H1 (cell line): ENCODE measurements around the gene LIMA1. TPM values are rescaled to one million over a fixed set of nuclear protein-coding genes. Genes with fewer than 3 reads are reported as not detected.
A peak's percentile ranks its signal among the peaks of the same experiment; 100 is the strongest.

Experiments used
- CTCF ChIA-PET: fragments of 300-600 bp; sonication (Branson Sonifier 250); formaldehyde crosslinking; loops from one replicate; lab custom pipeline; 2021; ENCODE audit not compliant: partially characterized antibody; lab: Charles Lee
- POLR2A ChIA-PET: fragments of 300-600 bp; sonication (Branson Sonifier 250); formaldehyde crosslinking; loops from one replicate; lab custom pipeline; 2021; ENCODE audit warnings: inconsistent platforms; ENCODE audit not compliant: partially characterized antibody; lab: Charles Lee
- DNase-seq, 2 experiments: peaks; one replicate each; pipeline versions ENCODE4 v3.0.0 to v3.0.0-alpha.2; 2010 to 2022; ENCODE audit warnings: low spot score in 2 of 2, low read depth in 1 of 2, mixed read lengths in 1 of 2
- FAIRE-seq: peaks from 2 replicates; lab custom pipeline; 2011; peaks lifted over from hg19 to GRCh38; lab: Jason Lieb, UNC
- H2AFZ ChIP-seq: 2 replicates; pipeline ENCODE4 v1.8.1; 2012; ENCODE audit warnings: low read length, inconsistent platforms
- H2AK5ac ChIP-seq: 2 replicates; pipeline ENCODE4 v1.6.1; 2013; ENCODE audit warnings: low read depth, low read length
- H2BK120ac ChIP-seq: replicated peaks from 2 replicates; pipeline ENCODE3; 2013; ENCODE audit warnings: low read depth, low read length, inconsistent platforms
- H2BK12ac ChIP-seq: 2 replicates; pipeline ENCODE4 v1.6.1; 2013; ENCODE audit warnings: low read depth, low read length
- H2BK15ac ChIP-seq: 2 replicates; pipeline ENCODE4 v1.6.1; 2013; ENCODE audit warnings: low read length
- H2BK20ac ChIP-seq: 2 replicates; pipeline ENCODE4 v1.6.1; 2013; ENCODE audit warnings: low read length
- H2BK5ac ChIP-seq: 2 replicates; pipeline ENCODE4 v1.6.1; 2013; ENCODE audit warnings: low read depth, low read length
- H3K14ac ChIP-seq: 2 replicates; pipeline ENCODE4 v1.6.1; 2013; ENCODE audit warnings: inconsistent platforms; ENCODE audit not compliant: insufficient read length
- H3K18ac ChIP-seq: 2 replicates; pipeline ENCODE4 v1.6.1; 2013; ENCODE audit warnings: low read length; ENCODE audit errors: extremely low read depth
- H3K23ac ChIP-seq: 2 replicates; pipeline ENCODE4 v1.6.1; 2013; ENCODE audit warnings: inconsistent platforms; ENCODE audit not compliant: insufficient read length
- H3K23me2 ChIP-seq: 2 replicates; pipeline ENCODE4 v1.6.1; 2013; ENCODE audit warnings: low read depth, low read length
- H3K27ac ChIP-seq: 2 replicates; pipeline ENCODE4 v1.6.1; 2011; ENCODE audit warnings: low read depth, low read length, inconsistent platforms
- H3K27me3 ChIP-seq, 4 experiments: replicated peaks in 1 of 4; 1 replicate in 1 of 4; 2 replicates in 3 of 4; pipeline versions ENCODE4 v1.6.1 to v1.8.1; 2011 to 2013; ENCODE audit warnings: low read length in 3 of 4, mild to moderate bottlenecking in 3 of 4, inconsistent platforms in 2 of 4, mixed read lengths in 2 of 4, moderate library complexity in 1 of 4; ENCODE audit not compliant: control insufficient read depth in 3 of 4, insufficient read depth in 3 of 4; ENCODE audit errors: extremely low read depth in 1 of 4
- H3K36me3 ChIP-seq, 4 experiments: 2 replicates each; pipeline versions ENCODE4 v1.6.1 to v1.8.1; 2011 to 2013; ENCODE audit warnings: mild to moderate bottlenecking in 4 of 4, low read length in 3 of 4, moderate library complexity in 2 of 4, control low read depth in 1 of 4, inconsistent platforms in 1 of 4; ENCODE audit not compliant: insufficient read depth in 4 of 4, control insufficient read depth in 2 of 4
- H3K4ac ChIP-seq: replicated peaks from 2 replicates; pipeline ENCODE3; 2013; ENCODE audit warnings: low read length, low read depth, mixed read lengths, inconsistent platforms; ENCODE audit not compliant: insufficient read length
- H3K4me1 ChIP-seq, 4 experiments: replicated peaks in 1 of 4; 1 replicate in 1 of 4; 2 replicates in 3 of 4; pipeline versions ENCODE4 v1.6.1 to v1.8.1; 2011 to 2013; ENCODE audit warnings: low read length in 3 of 4, inconsistent platforms in 2 of 4, mixed read lengths in 1 of 4; ENCODE audit not compliant: insufficient read depth in 4 of 4, control insufficient read depth in 3 of 4
- H3K4me2 ChIP-seq, 2 experiments: 2 replicates each; pipeline versions ENCODE4 v1.6.1 to v1.8.1; 2011 to 2013; ENCODE audit warnings: low read depth in 2 of 2, low read length in 2 of 2, control low read depth in 1 of 2, inconsistent platforms in 1 of 2, mild to moderate bottlenecking in 1 of 2; ENCODE audit not compliant: insufficient read depth in 1 of 2
- H3K4me3 ChIP-seq, 4 experiments: fragments of 200-600, 300-600 bp in 1 of 4; sonication (generic), shearing (Covaris generic), sonication (Bioruptor Twin) in 1 of 4; 2 replicates each; pipeline versions ENCODE4 v1.5.1 to v1.8.1; 2011 to 2016; ENCODE audit warnings: low read length in 4 of 4, low read depth in 3 of 4, control low read depth in 2 of 4, inconsistent platforms in 2 of 4, mild to moderate bottlenecking in 2 of 4, mixed read lengths in 1 of 4, moderate library complexity in 1 of 4; ENCODE audit not compliant: insufficient read depth in 2 of 4; ENCODE audit errors: extremely low read depth in 1 of 4
- H3K56ac ChIP-seq: replicated peaks from 2 replicates; pipeline ENCODE3; 2013; ENCODE audit warnings: low read depth, mild to moderate bottlenecking, mixed read lengths, low read length, inconsistent platforms; ENCODE audit not compliant: insufficient read length
- H3K79me1 ChIP-seq: 2 replicates; pipeline ENCODE4 v1.6.1; 2013; ENCODE audit warnings: low read depth, low read length, control low read depth
- H3K79me2 ChIP-seq, 2 experiments: 2 replicates each; pipeline versions ENCODE4 v1.6.1 to v1.8.1; 2012 to 2013; ENCODE audit warnings: low read length in 2 of 2, mild to moderate bottlenecking in 2 of 2, inconsistent platforms in 1 of 2; ENCODE audit not compliant: insufficient read depth in 2 of 2, control insufficient read depth in 1 of 2
- H3K9ac ChIP-seq, 4 experiments: replicated peaks in 1 of 4; 1 replicate in 1 of 4; 2 replicates in 3 of 4; pipeline versions ENCODE4 v1.6.1 to v1.8.1; 2011 to 2013; ENCODE audit warnings: low read depth in 3 of 4, low read length in 3 of 4, control low read depth in 2 of 4, mild to moderate bottlenecking in 2 of 4, moderate library complexity in 2 of 4, inconsistent platforms in 1 of 4; ENCODE audit errors: extremely low read depth in 1 of 4
- H3K9me3 ChIP-seq, 2 experiments: 2 replicates each; pipeline versions ENCODE4 v1.6.1 to v1.8.1; 2012 to 2013; ENCODE audit warnings: mild to moderate bottlenecking in 2 of 2, moderate library complexity in 2 of 2, control low read depth in 1 of 2, inconsistent platforms in 1 of 2, low read depth in 1 of 2, low read length in 1 of 2, mixed read lengths in 1 of 2; ENCODE audit not compliant: insufficient read depth in 2 of 2
- H4K20me1 ChIP-seq, 2 experiments: replicated peaks in 1 of 2; 2 replicates each; pipeline versions ENCODE3 to v1.8.1; 2011 to 2013; ENCODE audit warnings: inconsistent platforms in 2 of 2, low read length in 2 of 2, mild to moderate bottlenecking in 1 of 2; ENCODE audit not compliant: insufficient read depth in 2 of 2, control insufficient read depth in 1 of 2
- H4K5ac ChIP-seq: 2 replicates; pipeline ENCODE4 v1.6.1; 2013; ENCODE audit warnings: low read length, low read depth, mixed read lengths, inconsistent platforms; ENCODE audit not compliant: insufficient read length
- H4K8ac ChIP-seq: 2 replicates; pipeline ENCODE4 v1.8.0; 2013; ENCODE audit warnings: mild to moderate bottlenecking, moderate library complexity, low read length, inconsistent platforms; ENCODE audit not compliant: insufficient read depth; ENCODE audit errors: extremely low read depth
- H4K91ac ChIP-seq: replicated peaks from 2 replicates; pipeline ENCODE3; 2013; ENCODE audit warnings: low read length, mixed read lengths, inconsistent platforms; ENCODE audit not compliant: insufficient read length
- BRCA1 ChIP-seq: IDR thresholded peaks from 2 replicates; pipeline ENCODE4 v1.6.1; 2012; ENCODE audit warnings: low read depth, low read length, improper control_type of control experiment
- CBX5 ChIP-seq: fragments of 300-800, 300-1000 bp; sonication (generic); IDR thresholded peaks from 2 replicates; pipeline ENCODE4 v1.7.1; 2016; ENCODE audit warnings: antibody characterized with exemption, low read length, low read depth
- CTBP2 ChIP-seq: IDR thresholded peaks from 2 replicates; pipeline ENCODE4 v1.7.0; 2011; ENCODE audit warnings: borderline replicate concordance, mild to moderate bottlenecking, moderate library complexity, mixed read lengths, low read length; ENCODE audit not compliant: insufficient read depth, insufficient read length
- KDM1A ChIP-seq: fragments of 200-600, 300-600 bp; sonication (generic); IDR thresholded peaks from 2 replicates; pipeline ENCODE4 v1.7.1; 2016; ENCODE audit warnings: mild to moderate bottlenecking, low read length, borderline replicate concordance
- RAD21 ChIP-seq, 2 experiments: IDR thresholded peaks in 1 of 2; conservative IDR thresholded peaks in 1 of 2; 2 replicates each; pipeline ENCODE4 v1.6.1; 2011; ENCODE audit warnings: low read depth in 2 of 2, low read length in 2 of 2, improper control_type of control experiment in 1 of 2, inconsistent platforms in 1 of 2, mild to moderate bottlenecking in 1 of 2, moderate library complexity in 1 of 2
- RBBP5 ChIP-seq: IDR thresholded peaks from 2 replicates; pipeline ENCODE4 v1.7.1; 2012; ENCODE audit warnings: low read depth, mild to moderate bottlenecking, inconsistent platforms, low read length, moderate library complexity, borderline replicate concordance
- SP1 ChIP-seq: IDR thresholded peaks from 2 replicates; pipeline ENCODE4 v1.6.1; 2011; ENCODE audit warnings: low read depth, low read length
- WGBS, 2 experiments: shearing (Covaris generic) in 1 of 2; methylation state at CpG; one replicate each; pipeline versions ENCODE4 v1.1.6 to v1.1.7; 2013 to 2015; ENCODE audit warnings: low lambda C conversion rate in 2 of 2, mixed read lengths in 2 of 2, inconsistent platforms in 1 of 2, low coverage in 1 of 2, missing lambda C conversion rate in 1 of 2; ENCODE audit not compliant: insufficient replicate concordance in 2 of 2, insufficient coverage in 1 of 2, insufficient read length in 1 of 2; ENCODE audit errors: extremely low coverage in 1 of 2, missing lambda C conversion rate in 1 of 2; 5-methylcytosine and 5-hydroxymethylcytosine counted together
- long read RNA-seq, 2 experiments: library from RNA in 1 of 2; library from capped mRNA in 1 of 2; stranded (forward); transcript quantifications; one replicate each; pipeline ENCODE4 v2.0.0, GENCODE V29; 2021; ENCODE audit warnings: inconsistent platforms in 1 of 2
- polyA minus RNA-seq, 3 experiments: library from RNA; depleted of rRNA, polyadenylated mRNA; stranded (reverse); fragments of >200 nt; gene quantifications; 1 replicate in 2 of 3; 2 replicates in 1 of 3; pipeline ENCODE4 v1.2.3, GENCODE V29; 2011
- polyA plus RNA-seq, 7 experiments: library from polyadenylated mRNA; depleted of rRNA in 3 of 7; stranded (reverse) in 5 of 7; unstranded in 2 of 7; fragments of >200 nt in 5 of 7; fragments of 200-250 nt in 2 of 7; gene quantifications; 1 replicate in 5 of 7; 2 replicates in 1 of 7; 4 replicates in 1 of 7; pipeline versions ENCODE4 v1.2.1 to v1.2.3, GENCODE V29; 2011 to 2013; ENCODE audit warnings: missing spikeins in 2 of 7, mixed read lengths in 2 of 7
- total RNA-seq: library from RNA; stranded (reverse); fragmentation: NEBNext Ultra II Directional; extraction: Animal tissue kit (Norgen Biotek cat#: 25700); gene quantifications from 2 replicates; pipeline ENCODE4 v1.2.1, GENCODE V29; 2021

LIMA1 gene
- 43.3 and 47.6 TPM in 2 replicates for total RNA-seq
- polyA plus RNA-seq (2011; rRNA removed), result 8.5 and 12.7 TPM in 2 replicates
- polyA plus RNA-seq (2011; cell fraction: cytosol; rRNA removed), result 20.1 TPM
- polyA plus RNA-seq (2011; cell fraction: nucleus; rRNA removed), result 27.8 TPM
- polyA plus RNA-seq (2012, experiment 1 of 2), result 19.0 to 35.6 TPM (median 24.7 TPM) in 4 replicates
- 3.8 TPM for polyA plus RNA-seq (2012, experiment 2 of 2)
- 58.5 TPM for polyA plus RNA-seq (2013, experiment 1 of 2)
- polyA plus RNA-seq (2013, experiment 2 of 2), result 65.0 TPM
- polyA minus RNA-seq (2011; rRNA and poly(A)+ RNA removed), result 35.6 and 51.0 TPM in 2 replicates
- polyA minus RNA-seq (2011; cell fraction: cytosol; rRNA and poly(A)+ RNA removed), result 24.7 TPM
- polyA minus RNA-seq (2011; cell fraction: nucleus; rRNA and poly(A)+ RNA removed), result 44.9 TPM
- long read RNA-seq, experiment 1, transcript LIMA1-215 (8 exons, 3,254 nt), result major isoform, 5 of 46 reads
- long read RNA-seq, experiment 1, partial matches to known transcripts, result 0 of 46 reads
- long read RNA-seq, experiment 1, other reads (novel, unspliced or antisense), result 41 of 46 reads
- long read RNA-seq, experiment 2, transcript LIMA1-215 (8 exons, 3,254 nt), result major isoform, 10 of 37 reads
- long read RNA-seq, experiment 2, partial matches to known transcripts, result 2 of 37 reads
- long read RNA-seq, experiment 2, other reads (novel, unspliced or antisense), result 16 of 37 reads

DNA sequence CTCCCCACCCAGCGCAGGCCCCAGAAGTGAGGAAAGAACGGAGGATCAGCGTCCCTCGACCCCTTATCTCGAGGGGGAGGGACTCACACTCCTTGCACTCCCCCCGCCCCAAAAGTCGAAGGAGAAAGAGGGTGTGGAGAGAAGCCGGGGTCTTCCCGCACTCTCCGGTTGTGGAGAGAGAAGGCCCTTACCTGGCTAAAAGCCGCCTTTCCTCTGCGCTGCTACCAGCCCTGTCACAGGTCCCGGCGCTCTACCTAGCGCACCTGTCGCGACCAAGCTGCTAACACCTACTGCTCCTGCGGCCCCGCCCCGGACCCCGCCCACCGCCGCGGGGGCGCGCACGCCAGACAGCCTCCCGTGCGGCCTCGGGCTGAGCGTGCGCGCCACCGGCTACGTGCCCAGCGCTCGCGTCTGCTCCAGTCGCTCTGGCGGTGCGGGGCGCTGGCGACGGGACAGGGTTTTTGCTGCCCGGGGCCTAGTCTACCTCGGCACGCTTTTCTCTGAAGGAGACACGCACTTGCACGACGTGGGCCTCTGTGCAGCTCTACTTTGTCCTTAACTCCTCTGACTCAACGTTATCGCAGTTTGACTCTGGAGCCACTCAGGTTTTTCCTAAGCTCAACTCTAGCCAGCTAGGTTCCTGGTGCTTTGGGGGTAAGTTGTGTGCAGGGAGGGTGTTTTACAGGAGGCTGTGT, at the start of gene LIMA1:
LIMA1 (minus strand) TSS at position 292 of the 695 bp plus-strand sequence. CDS start 34,769 bp downstream, outside the sequence.
- Histone ChIP-seq H3K79me1 (no peaks in the 10 kb centered on the region), H4K5ac (peak within 1 kb of the TSS; percentile 49), H3K36me3 (no peaks in the 10 kb centered on the region), H2AFZ (peak within 1 kb of the TSS; percentile 98), H3K4me2 (peak within 1 kb of the TSS; percentile 79 to 98), H2BK15ac (no peak within 1 kb of the TSS), H2AK5ac (no peak within 1 kb of the TSS), H4K91ac (peak within 1 kb of the TSS; percentile 58), H3K4me1 (peaks cover 2 to 9% (median 6%) of the 10 kb centered on the region in 4 experiments; a peak in 5 of 7 replicates), H3K23ac (no peak within 1 kb of the TSS), H3K14ac (no peak within 1 kb of the TSS), H3K79me2 (no peaks in the 10 kb centered on the region), H4K20me1 (no peaks in the 10 kb centered on the region), H3K27ac (peak within 1 kb of the TSS; percentile 46; the same call in 1 of the 2 replicates), H3K23me2 (peaks cover 10% of the 10 kb centered on the region), H2BK12ac (no peak within 1 kb of the TSS), H2BK5ac (0 out of 2 replicates have a peak within 1 kb of the TSS, but pooled peaks have one; percentile 2), H2BK120ac (no peak within 1 kb of the TSS), H3K18ac (0 out of 2 replicates have a peak within 1 kb of the TSS, but pooled peaks have one; percentile 17), H4K8ac (no peak within 1 kb of the TSS), H3K9me3 (no peaks in the 10 kb centered on the region), H2BK20ac (no peak within 1 kb of the TSS), H3K27me3 (no peaks in the 10 kb centered on the region), H3K4me3 (peak within 1 kb of the TSS; percentile 50 to 80 (median 76)), H3K4ac (no peak within 1 kb of the TSS), H3K9ac (peak within 1 kb of the TSS in 3 of 4 experiments; percentile 2 to 81 (median 63); a peak in 4 of 7 replicates), H3K56ac (no peak within 1 kb of the TSS)
- FAIRE-seq, result no peak
- ChIA-PET POLR2A (interaction anchor here (0.6 to 2.7 kb wide), 17 partner anchors 9 to 480 kb away, joined by 3 to 12 read pairs (median 4); partner anchors contain the start of genes ATF1, CERS5 and SMARCD1), CTCF (interaction anchor here (0.6 to 1.9 kb wide), 15 partner anchors 10 to 1335 kb away, joined by 3 to 7 read pairs (median 3); no protein-coding TSS in a partner anchor)
- DNase-seq, result peak; percentile 73 to 96
- WGBS, 2 experiments, result 3% methylated on average over 51 of the region's 52 CpGs; no CpG with 5 or more reads in 1 of the 2 experiments
- TF ChIP-seq CTBP2 (no peak), CBX5 (no peak), SP1 (peak; percentile 59; the same call in 1 of the 2 replicates), KDM1A (0 out of 2 replicates have a peak, but pooled peaks have one; percentile 23), RBBP5 (peak; percentile 61; the same call in 1 of the 2 replicates), RAD21 (IDR thresholded peaks at IDR 0.05 in 1 of 2, conservative IDR thresholded peaks at IDR 0.05 in 1 of 2; ENCODE audit: low read depth in 2 of 2, low read length in 2 of 2) (peak; percentile 26 to 43; a peak in 3 of 4 replicates), BRCA1 (no peak)
